ENCODE results near the gene TCAP.

The TCAP gene

DNA sequence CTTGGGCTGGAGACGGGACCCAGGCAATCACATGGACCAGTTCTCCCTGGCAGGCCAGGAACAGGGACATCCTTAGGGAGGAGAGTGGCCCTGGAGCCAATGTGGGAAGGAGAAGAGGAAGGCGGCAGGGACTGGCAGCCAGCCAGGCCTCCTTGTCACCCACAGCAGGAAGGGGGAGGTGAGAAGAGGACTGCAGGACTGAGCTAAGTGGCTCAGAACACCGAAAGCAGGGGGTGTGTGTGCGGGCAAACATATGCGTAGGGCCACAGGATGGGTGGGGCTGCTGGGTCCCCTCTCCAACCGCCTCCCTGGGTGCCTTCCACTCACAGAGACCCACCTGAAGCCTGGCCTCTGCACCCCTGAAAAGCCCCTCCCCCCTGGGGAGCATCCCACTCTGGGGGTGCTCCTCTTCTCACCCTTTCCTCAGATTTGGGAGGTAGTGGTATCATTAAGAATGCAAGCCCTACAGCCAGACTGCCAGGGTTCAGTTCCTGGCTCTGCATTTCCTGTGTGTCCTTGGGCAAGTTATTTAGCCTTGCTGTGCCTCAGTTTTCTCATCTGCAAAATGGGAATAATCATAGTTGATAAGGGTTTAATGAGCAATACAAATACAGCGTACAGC is 11.2 kb downstream of the TCAP start:
- Mint-ChIP-seq H3K27ac (peak overlapping the region in 1 of 2 donors; percentile 69), H3K4me1 (peaks cover 75% of the 10 kb centered on the region), H3K4me3 (no peak overlapping the region), H3K9me3 (no peaks in the 10 kb centered on the region), H3K27me3 (peaks cover 10% of the 10 kb centered on the region)
- ATAC-seq = peak; percentile 65
- peak in 1 of 2 donors; percentile 43 for DNase-seq

GRCh38 chr17:39677072-39677471 is 11.9 kb downstream of the TCAP start:
- Mint-ChIP-seq H3K9me3 (no peaks in the 10 kb centered on the region), H3K4me1 (peaks cover 68% of the 10 kb centered on the region), H3K4me3 (no peak overlapping the region), H3K27me3 (peaks cover 2% of the 10 kb centered on the region), H3K27ac (no peak overlapping the region)
- ATAC-seq (no peak), DNase-seq (no peak)

GRCh38 chr17:39677542-39678339 is 12.6 kb downstream of the TCAP start:
- DNase-seq (no peak), ATAC-seq (no peak)
- H3K4me3 Mint-ChIP-seq = no peak overlapping the region
- no peaks in the 10 kb centered on the region for H3K9me3 Mint-ChIP-seq
- H3K4me1 Mint-ChIP-seq = peaks cover 64% of the 10 kb centered on the region
- no peaks in the 10 kb centered on the region for H3K27me3 Mint-ChIP-seq
- peak overlapping the region in 1 of 2 donors; percentile 60 for H3K27ac Mint-ChIP-seq

- Mint-ChIP-seq H3K27me3 (no peaks in the 10 kb centered on the region), H3K9me3 (no peaks in the 10 kb centered on the region), H3K27ac (peak overlapping the region; percentile 55 to 97), H3K4me3 (peak overlapping the region in 1 of 2 donors; percentile 22), H3K4me1 (peaks cover 64% of the 10 kb centered on the region)
- DNase-seq = no peak
- ATAC-seq = no peak
Observed at GRCh38 chr17:39678340-39679116, 13.4 kb downstream of the TCAP start.

DNA sequence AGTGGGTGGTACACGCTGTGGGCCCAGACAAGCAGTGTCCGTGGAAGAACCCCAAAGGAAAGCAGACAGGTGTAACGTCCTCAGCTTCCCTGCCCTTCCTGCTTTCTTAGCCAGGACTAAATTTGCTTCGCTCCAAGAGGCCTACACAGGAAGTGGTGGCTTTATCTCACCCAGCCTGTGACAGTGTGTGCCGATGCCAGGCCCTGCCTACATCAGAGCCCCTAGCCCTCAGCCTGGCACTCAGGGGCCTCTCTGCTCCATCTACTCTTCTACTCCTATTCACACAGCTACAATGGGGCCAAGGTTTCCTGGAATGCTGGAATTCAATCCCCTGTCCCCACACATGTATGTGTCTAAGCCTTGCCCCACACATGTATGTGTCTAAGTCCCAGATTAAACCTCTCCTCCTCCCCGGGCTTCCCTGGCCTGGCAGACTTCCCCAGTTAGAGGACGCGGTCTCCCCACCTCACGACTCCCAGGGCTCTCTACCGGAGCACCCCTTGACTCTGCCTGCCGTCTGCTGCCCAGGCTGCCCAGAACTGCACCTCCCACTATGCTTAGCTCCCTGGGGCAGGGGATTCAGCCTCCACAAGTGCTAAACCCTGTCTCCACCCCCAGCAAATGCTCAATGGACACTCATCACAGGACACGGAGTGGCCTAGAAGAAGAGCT is 14.5 kb downstream of the TCAP start:
- peak; percentile 48 to 53 for DNase-seq
- Mint-ChIP-seq H3K27me3 (no peaks in the 10 kb centered on the region), H3K4me1 (peaks cover 64% of the 10 kb centered on the region), H3K4me3 (peak overlapping the region; percentile 8 to 70), H3K9me3 (no peaks in the 10 kb centered on the region), H3K27ac (peak overlapping the region; percentile 92 to 97)
- peak; percentile 87 for ATAC-seq

GRCh38 chr17:39683295-39683939 is 18.3 kb downstream of the TCAP start:
- Mint-ChIP-seq H3K27ac (no peak overlapping the region), H3K4me1 (peaks cover 38% of the 10 kb centered on the region)

DNA sequence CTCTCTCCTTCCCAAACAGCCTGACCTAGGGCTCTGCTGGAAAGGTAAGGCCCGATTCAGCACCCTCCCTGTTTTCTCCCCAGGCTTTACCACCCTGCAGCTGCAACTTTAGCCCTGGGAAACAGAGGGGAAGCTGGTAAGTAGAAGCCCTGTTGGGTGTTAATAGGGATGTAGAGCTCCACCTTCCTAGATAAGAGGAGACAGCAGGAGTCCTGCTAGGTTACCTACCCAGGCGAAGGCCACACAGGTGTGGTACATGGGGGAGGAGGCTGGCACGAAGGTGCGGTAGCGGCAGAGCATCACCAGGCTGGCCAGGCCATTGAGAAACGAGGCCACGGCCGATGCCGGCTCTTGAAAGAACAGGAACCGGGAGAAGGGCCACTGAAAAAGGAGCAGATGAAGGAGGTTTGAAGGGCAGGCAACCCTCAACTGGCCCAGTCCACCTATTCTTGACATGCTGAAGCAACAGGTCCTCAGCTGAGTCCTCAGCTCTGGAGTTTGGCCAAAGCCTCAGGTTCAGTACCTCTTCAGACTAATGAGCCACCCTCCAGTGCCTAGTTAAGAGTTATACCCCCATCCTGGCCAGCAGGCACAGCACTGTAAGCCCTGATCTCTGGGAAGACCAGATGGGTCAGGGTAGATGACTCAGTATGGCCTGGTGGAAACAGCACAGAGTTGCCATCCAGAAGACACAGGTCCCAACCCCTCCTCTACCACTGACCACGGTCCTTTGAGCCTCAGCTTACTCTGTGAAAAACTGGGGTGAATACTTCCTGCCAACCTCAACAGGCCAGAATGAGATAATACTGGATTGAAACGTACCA is 19.4 kb downstream of the TCAP start:
- H3K9me3 Mint-ChIP-seq = peaks cover 0 to 9% of the 10 kb centered on the region in 2 donors
- H3K4me3 Mint-ChIP-seq = no peak overlapping the region
- ATAC-seq (no peak), DNase-seq (no peak)
- H3K27me3 Mint-ChIP-seq = no peaks in the 10 kb centered on the region
- no peak overlapping the region for H3K27ac Mint-ChIP-seq
- peaks cover 36% of the 10 kb centered on the region for H3K4me1 Mint-ChIP-seq

More at GRCh38 chr17:39683295-39683939, 18.3 kb downstream of the TCAP start:
- DNase-seq (no peak), ATAC-seq (no peak)
- Mint-ChIP-seq H3K9me3 (peaks cover 0 to 9% of the 10 kb centered on the region in 2 donors), H3K4me3 (no peak overlapping the region), H3K27me3 (no peaks in the 10 kb centered on the region)

GRCh38 chr17:39687101-39687545 is 22.0 kb downstream of the TCAP start:
- no peak for DNase-seq
- Mint-ChIP-seq H3K4me1 (peaks cover 18% of the 10 kb centered on the region), H3K27ac (no peak overlapping the region), H3K27me3 (no peaks in the 10 kb centered on the region), H3K9me3 (peaks cover 0 to 9% of the 10 kb centered on the region in 2 donors), H3K4me3 (peak overlapping the region; percentile 87 to 97)
- no peak for ATAC-seq

DNA sequence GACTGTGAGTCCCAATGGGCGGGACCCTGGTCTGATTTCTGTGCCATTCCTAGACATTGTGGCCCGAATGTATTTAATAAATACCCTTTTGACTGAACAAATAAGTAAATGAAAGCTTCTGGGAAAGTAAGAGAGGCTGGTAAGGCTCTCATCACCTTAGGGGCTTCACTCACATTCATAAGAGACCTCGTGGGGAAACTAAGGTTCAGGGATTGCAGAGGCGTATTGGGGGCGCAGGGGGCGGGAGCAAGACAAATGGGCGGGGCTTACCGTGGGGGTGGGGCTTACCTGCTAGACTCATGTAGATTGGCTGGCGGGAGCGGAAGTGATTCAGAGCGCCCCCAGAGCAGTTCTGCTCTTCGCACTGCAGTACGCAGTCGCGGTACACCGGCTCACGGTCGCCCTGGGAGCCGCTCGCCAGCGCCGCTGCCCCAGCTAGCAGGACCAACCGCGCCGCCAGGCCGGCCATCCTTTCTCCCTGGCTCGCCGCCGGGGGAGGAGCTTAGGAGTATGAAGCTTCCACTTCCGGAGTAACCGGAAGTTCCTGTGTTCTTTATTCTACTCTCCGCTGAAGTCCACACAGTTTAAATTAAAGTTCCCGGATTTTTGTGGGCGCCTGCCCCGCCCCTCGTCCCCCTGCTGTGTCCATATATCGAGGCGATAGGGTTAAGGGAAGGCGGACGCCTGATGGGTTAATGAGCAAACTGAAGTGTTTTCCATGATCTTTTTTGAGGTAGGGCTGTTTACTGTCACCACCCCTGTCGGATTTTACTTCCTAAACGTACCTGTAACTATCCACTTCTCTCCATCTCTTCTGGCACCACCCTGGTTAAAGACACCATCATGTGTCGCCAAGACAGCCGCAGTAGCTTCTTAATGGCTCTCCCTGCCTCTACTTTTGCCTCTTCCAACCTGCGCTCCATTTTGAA is 22.7 kb downstream of the TCAP start, which contains the start of gene PGAP3:
Gene PGAP3, minus strand, starts transcription at position 512 of the 929 bp plus-strand sequence. Its CDS starts 43 bp downstream, at position 469.
- Mint-ChIP-seq H3K27ac (peak within 1 kb of the TSS; percentile 89 to 96), H3K27me3 (no peaks in the 10 kb centered on the region), H3K9me3 (peaks cover 0 to 9% of the 10 kb centered on the region in 2 donors), H3K4me3 (peak within 1 kb of the TSS; percentile 87 to 97), H3K4me1 (peaks cover 18% of the 10 kb centered on the region)
- DNase-seq (peak; percentile 89 to 92), ATAC-seq (peak; percentile 97)

- DNase-seq (no peak), ATAC-seq (no peak)
- H3K4me1 Mint-ChIP-seq = peaks cover 18% of the 10 kb centered on the region
- H3K9me3 Mint-ChIP-seq = peaks cover 0 to 9% of the 10 kb centered on the region in 2 donors
- no peaks in the 10 kb centered on the region for H3K27me3 Mint-ChIP-seq
- H3K27ac Mint-ChIP-seq = peak overlapping the region; percentile 89 to 96
- H3K4me3 Mint-ChIP-seq = peak overlapping the region; percentile 87 to 97
Observed at GRCh38 chr17:39688475-39688835, 23.3 kb downstream of the TCAP start.

GRCh38 chr17:39688945-39689344 is 23.8 kb downstream of the TCAP start:
- no peak for DNase-seq
- ATAC-seq = no peak
- H3K4me1 Mint-ChIP-seq = peaks cover 18% of the 10 kb centered on the region
- H3K4me3 Mint-ChIP-seq = peak overlapping the region; percentile 87 to 97
- no peaks in the 10 kb centered on the region for H3K27me3 Mint-ChIP-seq
- H3K27ac Mint-ChIP-seq = peak overlapping the region in 1 of 2 donors; percentile 86
- peaks cover 0 to 9% of the 10 kb centered on the region in 2 donors for H3K9me3 Mint-ChIP-seq

DNA sequence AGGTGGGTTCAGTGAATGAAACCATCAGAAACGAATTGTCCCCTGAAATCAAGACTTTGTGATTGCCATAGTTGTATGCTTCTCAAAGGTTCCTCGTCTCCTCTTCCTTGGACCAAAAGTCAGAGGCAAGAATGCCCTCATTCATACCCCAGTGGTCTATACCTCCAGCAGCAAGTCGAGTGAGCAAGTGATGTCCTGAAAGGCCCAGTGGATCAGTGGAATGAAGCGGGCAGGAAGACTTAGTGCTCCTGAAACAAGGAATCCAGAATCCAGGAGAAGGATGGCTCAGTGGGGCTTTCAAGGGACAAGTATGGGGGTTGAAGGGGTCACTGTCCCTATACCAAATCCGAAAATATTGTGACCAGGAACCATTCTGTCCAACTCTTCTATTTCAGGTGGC is 29.4 kb downstream of the TCAP start:
- Mint-ChIP-seq H3K27me3 (peaks cover 16% of the 10 kb centered on the region), H3K4me3 (no peak overlapping the region), H3K4me1 (peaks cover 3% of the 10 kb centered on the region), H3K9me3 (no peaks in the 10 kb centered on the region), H3K27ac (no peak overlapping the region)
- no peak for ATAC-seq
- no peak for DNase-seq

DNA sequence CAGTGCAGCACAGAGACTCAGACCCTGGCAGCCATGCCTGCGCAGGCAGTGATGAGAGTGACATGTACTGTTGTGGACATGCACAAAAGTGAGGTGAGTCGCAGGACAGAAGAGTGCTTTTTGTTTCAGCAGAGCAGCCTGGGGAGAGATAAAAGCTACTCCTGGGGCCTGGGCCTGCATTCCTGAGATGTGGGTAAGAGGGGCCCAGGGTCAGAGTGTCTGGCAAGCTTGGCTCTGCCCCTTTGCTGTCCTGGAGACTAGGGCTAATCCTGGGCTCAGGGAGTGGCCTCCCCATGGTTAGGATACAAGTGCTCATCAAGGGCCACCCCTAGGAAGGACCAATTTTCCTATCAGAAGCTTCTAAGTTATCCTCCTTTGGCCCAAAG is 29.9 kb downstream of the TCAP start:
- Mint-ChIP-seq H3K9me3 (no peaks in the 10 kb centered on the region), H3K27me3 (peaks cover 21% of the 10 kb centered on the region), H3K4me1 (peaks cover 8% of the 10 kb centered on the region), H3K4me3 (no peak overlapping the region), H3K27ac (no peak overlapping the region)
- no peak for ATAC-seq
- no peak for DNase-seq
